ENCODE data around the gene ZNF579. TPM values are rescaled to one million over a fixed set of nuclear protein-coding genes. Genes with fewer than 3 reads are reported as not detected.

Gene ZNF579
- total and polyA plus RNA-seq, 2 of the 8 experiments (the other 6 are each of a cell fraction or from before 2014, with no cell fraction given) = 10.0 to 18.9 TPM

DNA sequence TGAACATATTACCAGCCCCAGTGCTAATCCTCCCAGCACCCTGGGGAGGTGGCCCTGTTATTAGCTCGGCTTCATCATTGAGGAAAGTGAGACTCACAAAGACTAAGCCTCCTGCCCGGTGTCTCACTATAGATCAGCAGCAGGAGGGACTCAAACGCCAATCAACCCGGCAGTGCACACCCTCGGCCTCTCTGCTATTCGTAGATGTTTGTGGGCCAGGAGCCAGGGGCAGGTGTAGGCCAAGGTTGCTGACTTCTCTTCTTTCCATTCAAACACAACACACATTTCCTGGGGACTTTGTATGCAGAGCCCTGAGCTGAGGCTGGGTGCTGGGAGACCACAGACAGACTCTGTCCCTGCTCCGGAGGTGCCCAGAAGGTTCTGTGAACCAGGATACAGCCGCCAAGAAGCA is 25.9 kb downstream of the ZNF579 start:
- H2BK15ac ChIP-seq (ENCODE audit: low read length) = no peak overlapping the region
- no peak overlapping the region; the same call in 1 of the 2 replicates for H4K8ac ChIP-seq (ENCODE audit: extremely low read depth, insufficient read depth, low read length)
- no peak overlapping the region for H3K14ac ChIP-seq (ENCODE audit: insufficient read length)
- TF ChIP-seq CEBPB (IDR thresholded peaks at IDR 0.05; ENCODE audit: low read depth, low read length) = no peak
- TF ChIP-seq KDM4A (IDR thresholded peaks at IDR 0.05; ENCODE audit: low read depth, low read length, severe bottlenecking) = no peak
- no peaks in the 10 kb centered on the region for H3K79me2 ChIP-seq (ENCODE audit: control insufficient read depth in 1 of 2, insufficient read depth in 2 of 2, low read length in 2 of 2)
- FAIRE-seq (no peak), DNase-seq (ENCODE audit: low read depth in 1 of 2, low spot score in 2 of 2) (no peak)
- H3K4ac ChIP-seq (replicated peaks; ENCODE audit: insufficient read length, low read depth, low read length) = no peak overlapping the region
- H2BK120ac ChIP-seq (replicated peaks; ENCODE audit: low read depth, low read length) = no peak overlapping the region
- H3K79me1 ChIP-seq (ENCODE audit: low read depth, low read length) = no peaks in the 10 kb centered on the region
- no peak overlapping the region for H2BK5ac ChIP-seq (ENCODE audit: low read depth, low read length)
- no peaks in the 10 kb centered on the region for H3K36me3 ChIP-seq (ENCODE audit: control insufficient read depth in 2 of 4, insufficient read depth in 4 of 4, low read length in 3 of 4)
- no peak overlapping the region for H3K4me3 ChIP-seq (ENCODE audit: extremely low read depth in 1 of 4, insufficient read depth in 2 of 4, low read depth in 3 of 4, low read length in 4 of 4)
- no peak overlapping the region for H3K56ac ChIP-seq (replicated peaks; ENCODE audit: insufficient read length, low read depth, low read length)
- H2BK20ac ChIP-seq (ENCODE audit: low read length) = no peak overlapping the region
- H3K27me3 ChIP-seq (replicated peaks in 1 of 4; ENCODE audit: control insufficient read depth in 3 of 4, extremely low read depth in 1 of 4, insufficient read depth in 3 of 4, low read length in 3 of 4) = peaks cover 0 to 3% (median 0%) of the 10 kb centered on the region in 4 experiments; a peak in 1 of 7 replicates
- no peak overlapping the region; a peak in 1 of 4 replicates for H3K4me2 ChIP-seq (ENCODE audit: insufficient read depth in 1 of 2, low read depth in 2 of 2, low read length in 2 of 2)
- H3K4me1 ChIP-seq (replicated peaks in 1 of 4; ENCODE audit: control insufficient read depth in 3 of 4, insufficient read depth in 4 of 4, low read length in 3 of 4) = peaks cover 2 to 10% (median 5%) of the 10 kb centered on the region in 4 experiments; a peak in 6 of 7 replicates
- ChIA-PET CTCF (ENCODE audit: partially characterized antibody) (interaction anchor here (1.2 kb wide), 1 partner anchor 51 kb away, joined by 4 read pairs; no protein-coding TSS in a partner anchor), POLR2A (ENCODE audit: partially characterized antibody) (interaction anchor here (0.8 to 2.0 kb wide), 2 partner anchors 11 to 16 kb away, joined by 3 to 6 read pairs; no protein-coding TSS in a partner anchor)
- no peaks in the 10 kb centered on the region for H3K9me3 ChIP-seq (ENCODE audit: insufficient read depth in 2 of 2, low read depth in 1 of 2, low read length in 1 of 2)
- H4K20me1 ChIP-seq (replicated peaks in 1 of 2; ENCODE audit: control insufficient read depth in 1 of 2, insufficient read depth in 2 of 2, low read length in 2 of 2) = no peaks in the 10 kb centered on the region
- H3K23ac ChIP-seq (ENCODE audit: insufficient read length) = no peak overlapping the region
- 84% methylated on average over 8 of the region's 8 CpGs; no CpG with 5 or more reads in 1 of the 2 experiments for WGBS, 2 experiments (ENCODE audit: extremely low coverage in 1 of 2, insufficient coverage in 1 of 2, insufficient read length in 1 of 2, insufficient replicate concordance in 2 of 2, low coverage in 1 of 2, low lambda C conversion rate in 2 of 2, missing lambda C conversion rate in 1 of 2)
- no peak overlapping the region for H4K91ac ChIP-seq (replicated peaks; ENCODE audit: insufficient read length, low read length)
- no peak overlapping the region for H2AK5ac ChIP-seq (ENCODE audit: low read depth, low read length)
- no peak overlapping the region for H2AFZ ChIP-seq (ENCODE audit: low read length)
- no peak overlapping the region for H4K5ac ChIP-seq (ENCODE audit: insufficient read length, low read depth, low read length)
- H3K9ac ChIP-seq (replicated peaks in 1 of 4; ENCODE audit: extremely low read depth in 1 of 4, low read depth in 3 of 4, low read length in 3 of 4) = no peak overlapping the region
- H3K18ac ChIP-seq (ENCODE audit: extremely low read depth, low read length) = no peak overlapping the region
- peaks cover 5% of the 10 kb centered on the region; the same call in 1 of the 2 replicates for H3K23me2 ChIP-seq (ENCODE audit: low read depth, low read length)
- H3K27ac ChIP-seq (ENCODE audit: low read depth, low read length) = no peak overlapping the region
- no peak overlapping the region for H2BK12ac ChIP-seq (ENCODE audit: low read depth, low read length)

Data from H1 (cell line).